HG02763 (cell line): ENCODE data around the gene RPGR.
A peak's percentile ranks its signal among the peaks of the same experiment; 100 is the strongest.

Experiments
- ATAC-seq: cut with Tn5 transposase; IDR thresholded peaks from one replicate; pipeline ENCODE4 v1.9.1; 2021; ENCODE audit warnings: mild to moderate bottlenecking, moderate library complexity; ENCODE audit not compliant: unreplicated experiment

Gene RPGR

DNA sequence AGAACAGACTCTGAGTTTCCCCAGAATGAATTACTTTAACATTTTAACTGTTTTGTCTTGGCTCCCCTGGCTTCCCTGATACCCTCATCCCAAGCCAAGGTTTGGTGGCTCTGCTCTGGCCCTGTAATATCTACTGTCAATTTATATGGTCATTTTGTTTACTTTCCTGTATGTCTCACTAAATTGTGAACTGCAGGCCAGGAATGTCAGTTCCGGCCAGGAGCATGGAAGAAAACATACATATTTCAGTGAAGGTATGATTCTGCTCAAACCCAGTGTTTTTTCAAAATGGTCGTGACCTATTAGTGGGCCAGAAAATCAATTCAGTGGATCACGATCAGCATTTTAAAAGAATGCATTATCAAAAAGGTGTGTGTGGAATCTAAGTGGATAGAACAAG lies 1.2 kb downstream of the RPGR start:
- ATAC-seq: no peak

DNA sequence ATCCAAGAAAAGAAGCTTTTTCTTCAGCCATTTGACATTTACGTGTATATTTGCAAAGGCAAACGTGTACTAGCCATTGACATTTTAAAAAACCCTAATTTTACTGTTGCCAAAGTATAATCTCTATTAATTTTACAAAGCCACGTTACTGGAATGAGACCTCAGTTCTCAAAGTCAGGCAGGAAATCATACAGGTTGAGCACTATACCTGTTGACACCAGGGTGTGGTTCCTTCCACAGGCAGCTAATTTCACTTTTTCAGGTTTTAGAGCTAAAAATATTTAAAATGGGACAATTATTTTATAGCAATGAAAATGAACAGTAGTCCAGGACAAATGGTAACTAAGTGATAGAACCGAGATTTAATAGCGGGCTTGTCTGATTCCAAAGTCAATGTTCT lies 6.5 kb downstream of the RPGR start:
- ATAC-seq: no peak

DNA sequence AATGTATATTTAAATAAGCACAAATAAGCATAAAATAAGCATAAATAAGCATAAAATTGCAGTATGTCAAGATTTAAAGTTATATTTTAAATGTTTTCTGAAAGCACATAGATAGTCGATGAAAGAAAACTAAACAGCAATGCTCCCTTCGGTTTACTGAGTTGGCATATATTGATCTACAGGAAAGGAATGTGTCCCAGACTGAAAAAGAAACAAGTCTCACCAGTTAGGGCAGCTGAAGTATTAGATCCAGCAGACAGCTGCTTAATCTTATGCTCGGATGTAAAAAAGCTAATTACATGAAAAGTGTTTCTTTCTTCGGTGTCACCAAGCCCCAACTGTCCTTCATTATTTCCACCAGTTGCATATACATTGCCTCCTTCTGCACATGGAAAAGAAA lies 8.7 kb downstream of the RPGR start:
- ATAC-seq: no peak

DNA sequence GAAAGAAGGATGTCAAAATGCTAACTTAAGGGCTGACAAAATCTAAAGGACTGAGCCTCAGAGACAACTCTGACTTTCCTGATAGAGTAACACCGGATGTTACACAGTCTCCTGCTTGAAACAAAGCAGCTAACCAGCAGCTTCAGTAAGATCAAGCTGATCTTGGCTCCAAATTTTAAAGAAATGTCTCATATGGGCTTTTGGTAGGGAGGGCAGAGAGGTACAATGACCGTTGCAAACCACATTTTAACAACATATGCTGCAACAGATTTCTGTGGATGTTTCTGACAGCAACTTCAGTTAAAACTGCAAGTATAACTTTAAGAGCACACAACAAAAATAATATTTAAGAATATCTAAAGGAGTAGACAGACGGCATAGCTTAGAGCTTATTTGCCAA lies 9.1 kb downstream of the RPGR start:
- ATAC-seq: no peak

DNA sequence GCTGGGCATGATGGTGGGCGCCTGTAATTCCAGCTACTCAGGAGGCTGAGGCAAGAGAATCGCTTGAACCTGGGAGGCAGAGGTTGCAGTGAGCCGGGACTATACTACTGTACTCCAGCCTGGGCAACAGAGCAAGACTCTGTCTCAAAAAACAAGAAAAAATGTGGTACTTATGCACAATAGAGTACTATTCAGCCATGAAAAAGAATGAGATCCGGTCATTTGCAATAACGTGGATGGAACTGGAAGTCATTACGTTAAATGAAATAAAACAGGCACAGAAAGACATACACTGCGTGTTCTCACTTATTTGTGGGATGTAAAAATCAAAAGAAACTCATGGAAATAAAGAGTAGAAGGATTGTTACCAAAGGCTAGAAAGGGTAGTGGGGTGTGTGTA lies 12.1 kb downstream of the RPGR start:
- no peak for ATAC-seq

DNA sequence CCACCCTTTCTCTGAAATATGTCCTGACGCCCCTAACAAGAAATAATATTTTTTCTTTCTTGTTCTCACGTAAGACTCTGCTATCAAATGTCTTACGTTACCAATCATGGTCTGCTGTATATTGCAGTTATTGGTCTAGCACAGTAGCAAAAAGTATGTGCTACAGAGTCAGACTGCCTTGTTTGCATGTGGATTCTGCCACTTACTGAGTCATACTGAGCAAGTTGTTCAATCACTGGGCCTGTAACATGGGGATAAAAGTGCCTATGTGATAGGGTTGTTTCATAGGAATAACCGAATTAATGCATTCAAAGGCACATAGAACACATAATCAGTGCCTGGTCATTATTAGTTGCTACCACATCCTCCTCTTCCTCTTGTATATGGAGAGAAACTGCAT lies 14.1 kb downstream of the RPGR start:
- no peak for ATAC-seq

- ATAC-seq: no peak
These were observed 14.9 kb downstream of the RPGR start for GRCh38 chrX:38312436-38312835.

GRCh38 chrX:38311743-38312142 lies 15.6 kb downstream of the RPGR start:
- no peak for ATAC-seq

DNA sequence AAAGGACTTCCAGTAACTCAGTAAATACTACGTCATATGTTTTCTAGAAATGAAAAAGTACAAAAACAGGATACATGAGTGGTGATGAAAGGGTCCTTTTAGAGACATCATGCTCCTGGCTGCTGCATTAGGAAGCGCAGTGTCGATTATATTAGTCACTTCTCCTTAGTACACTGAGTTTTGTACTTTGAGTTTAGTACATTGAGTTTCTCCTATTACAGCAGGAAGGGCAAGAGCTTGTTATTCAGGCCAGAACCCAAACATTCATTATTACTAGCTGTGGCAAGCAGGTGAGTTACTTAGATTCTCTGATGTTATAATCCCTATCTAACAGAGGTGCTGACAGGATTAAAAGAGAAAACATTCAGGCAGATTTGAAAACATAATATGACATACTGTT lies 21.3 kb downstream of the RPGR start:
- no peak for ATAC-seq

GRCh38 chrX:38304010-38304409 lies 23.3 kb downstream of the RPGR start:
- ATAC-seq: no peak

DNA sequence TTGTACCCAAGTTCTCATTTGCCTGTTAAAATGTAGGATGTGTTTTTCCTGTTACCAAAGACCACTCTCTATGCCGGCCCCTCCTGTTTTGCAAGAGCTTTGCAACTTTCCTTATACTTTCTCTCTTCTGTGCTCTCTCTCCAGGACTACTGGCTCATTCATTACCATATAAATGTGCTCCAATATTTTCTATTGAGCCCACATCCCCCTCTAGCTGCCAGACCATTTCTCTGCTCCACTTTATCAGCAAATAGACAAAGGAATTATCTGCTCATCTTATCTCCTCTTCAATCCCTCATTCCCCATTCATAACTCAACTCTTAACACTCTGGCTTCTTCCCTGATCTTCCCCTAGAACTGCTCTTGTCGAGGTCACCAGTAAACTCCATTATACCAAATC lies 33.6 kb downstream of the RPGR start:
- ATAC-seq: no peak

GRCh38 chrX:38287674-38288073 lies 39.6 kb downstream of the RPGR start:
- ATAC-seq: no peak

GRCh38 chrX:38285649-38286048 lies 41.7 kb downstream of the RPGR start:
- ATAC-seq: no peak

- ATAC-seq: no peak
These were observed 45.3 kb downstream of the RPGR start for GRCh38 chrX:38282049-38282448.

- ATAC-seq: no peak
These were observed 48.1 kb downstream of the RPGR start for GRCh38 chrX:38279188-38279587.

DNA sequence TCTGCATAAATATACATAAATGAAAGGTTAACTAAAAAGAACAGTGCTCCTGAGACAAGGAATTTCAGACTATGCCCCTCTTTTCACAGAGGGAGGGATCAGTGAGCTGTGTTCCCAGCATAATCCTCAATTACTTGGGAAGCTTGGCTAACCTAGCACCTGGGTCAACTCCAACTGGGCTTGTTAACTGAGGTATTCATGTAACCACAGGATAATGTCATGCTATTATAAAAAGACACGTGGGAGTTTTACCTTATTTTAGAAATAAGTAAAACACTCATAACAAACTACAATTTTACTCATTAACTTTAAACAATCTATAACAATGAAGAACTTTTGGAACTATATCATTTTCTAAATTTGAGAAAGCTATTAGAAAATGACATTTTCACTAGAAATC lies 48.6 kb downstream of the RPGR start:
- no peak for ATAC-seq

DNA sequence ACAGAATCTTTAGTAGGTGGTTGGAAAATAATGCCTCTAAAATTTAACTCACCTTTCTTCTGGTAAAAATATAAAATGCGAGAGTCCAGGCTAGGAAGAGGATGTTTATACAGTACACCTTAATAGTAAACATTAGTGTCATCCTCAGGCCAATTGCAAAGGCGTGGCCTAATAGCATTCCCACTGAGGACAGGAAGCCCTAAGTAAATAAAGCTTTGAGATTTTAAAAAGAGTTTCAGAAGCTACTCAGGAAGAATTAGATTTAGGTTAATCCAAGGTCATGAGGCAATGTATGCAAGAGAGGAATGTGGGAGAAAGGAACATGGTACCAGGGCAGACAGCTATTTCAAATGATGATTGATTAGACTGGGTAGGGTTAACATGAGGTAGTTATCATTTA lies 49.5 kb downstream of the RPGR start:
- no peak for ATAC-seq

- ATAC-seq: no peak
These were observed 50.2 kb downstream of the RPGR start for GRCh38 chrX:38277136-38277535.

DNA sequence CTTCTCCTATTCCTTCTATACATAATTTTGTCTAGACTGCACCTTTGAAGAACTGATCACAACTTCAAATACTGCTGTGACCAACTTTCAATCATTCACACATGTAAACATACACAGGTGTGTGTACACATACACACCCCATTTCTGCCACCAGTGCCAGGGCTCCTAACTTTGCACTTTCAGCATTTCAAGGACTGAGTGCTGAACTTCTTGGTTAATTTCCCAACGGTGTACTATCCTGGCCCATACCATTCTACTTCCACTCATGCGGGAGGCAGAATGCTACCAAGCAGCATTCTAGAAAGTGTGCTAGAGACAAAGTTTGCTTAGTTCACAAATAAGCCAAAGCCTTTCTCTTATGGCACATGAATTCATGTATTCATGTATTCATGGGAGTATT lies 51.2 kb downstream of the RPGR start:
- ATAC-seq: no peak

- ATAC-seq: no peak
These were observed 51.7 kb downstream of the RPGR start for GRCh38 chrX:38275615-38276014.

GRCh38 chrX:38273453-38273852 lies 53.9 kb downstream of the RPGR start:
- peak; percentile 46 for ATAC-seq

DNA sequence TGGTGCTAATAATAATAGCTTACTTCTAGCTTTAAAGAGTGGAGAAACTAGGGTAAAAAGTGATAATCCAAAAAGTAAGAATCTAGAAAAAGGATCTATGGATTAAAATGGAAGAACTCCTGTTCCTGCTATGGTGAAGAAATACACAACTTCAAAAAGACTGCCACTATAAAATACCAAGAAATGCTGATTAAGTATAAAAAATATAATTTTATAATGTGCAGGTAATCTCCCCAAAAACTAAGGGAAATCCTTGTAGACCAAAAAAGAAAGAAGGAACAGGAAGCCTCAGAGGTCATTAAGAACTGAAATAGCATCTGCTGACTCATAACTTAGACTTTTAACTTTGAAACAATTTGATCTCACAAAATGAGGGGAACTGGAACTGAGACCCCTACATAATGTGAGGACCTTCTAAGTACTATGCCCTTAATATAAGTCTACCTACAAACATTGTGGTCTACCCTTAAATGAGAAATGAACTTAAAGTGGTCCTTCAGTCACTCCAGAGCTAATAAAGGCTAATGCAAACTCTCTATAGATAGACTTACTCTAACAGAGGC lies 56.1 kb downstream of the RPGR start:
- peak; percentile 53 for ATAC-seq

DNA sequence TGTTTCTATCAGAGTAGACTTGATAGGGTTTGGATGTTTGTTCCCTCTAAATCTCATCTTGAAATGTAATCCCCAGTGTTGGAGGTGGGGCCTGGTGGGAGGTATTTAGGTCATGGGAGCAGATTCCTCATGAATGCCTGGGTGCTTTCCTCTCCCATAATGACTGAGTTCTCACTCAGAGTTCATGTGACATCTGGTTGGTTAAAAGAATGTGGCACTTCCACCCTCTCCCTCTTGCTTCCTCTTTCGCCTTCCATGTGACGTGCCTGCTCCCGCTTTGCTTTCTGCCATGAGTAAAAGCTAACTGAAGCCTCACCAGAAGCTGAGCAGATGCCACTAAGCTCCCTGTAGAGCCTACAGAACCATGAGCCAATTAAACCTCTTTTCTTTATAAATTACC lies 59.3 kb downstream of the RPGR start:
- no peak for ATAC-seq
